H1 (cell line): ENCODE results near the gene RUVBL1. TPM values are rescaled to one million over a fixed set of nuclear protein-coding genes. Genes with fewer than 3 reads are reported as not detected.

Source experiments
- polyA plus RNA-seq, 7 experiments: library from polyadenylated mRNA; depleted of rRNA in 3 of 7; stranded (reverse) in 5 of 7; unstranded in 2 of 7; fragments of >200 nt in 5 of 7; fragments of 200-250 nt in 2 of 7; gene quantifications; 1 replicate in 5 of 7; 2 replicates in 1 of 7; 4 replicates in 1 of 7; pipeline versions ENCODE4 v1.2.1 to v1.2.3, GENCODE V29; 2011 to 2013; ENCODE audit warnings: missing spikeins in 2 of 7, mixed read lengths in 2 of 7
- total RNA-seq: library from RNA; stranded (reverse); fragmentation: NEBNext Ultra II Directional; extraction: Animal tissue kit (Norgen Biotek cat#: 25700); gene quantifications from 2 replicates; pipeline ENCODE4 v1.2.1, GENCODE V29; 2021
- TF ChIP-seq, protein P1 (sequence below): IDR thresholded peaks from 2 replicates; pipeline ENCODE4 v1.6.1; 2011; ENCODE audit warnings: low read length, improper control_type of control experiment

The RUVBL1 gene
- total and polyA plus RNA-seq, 2 of the 8 experiments (the other 6 are each of a cell fraction or from before 2014, with no cell fraction given), result 112 to 135 TPM

- TF ChIP-seq, protein P1, sequence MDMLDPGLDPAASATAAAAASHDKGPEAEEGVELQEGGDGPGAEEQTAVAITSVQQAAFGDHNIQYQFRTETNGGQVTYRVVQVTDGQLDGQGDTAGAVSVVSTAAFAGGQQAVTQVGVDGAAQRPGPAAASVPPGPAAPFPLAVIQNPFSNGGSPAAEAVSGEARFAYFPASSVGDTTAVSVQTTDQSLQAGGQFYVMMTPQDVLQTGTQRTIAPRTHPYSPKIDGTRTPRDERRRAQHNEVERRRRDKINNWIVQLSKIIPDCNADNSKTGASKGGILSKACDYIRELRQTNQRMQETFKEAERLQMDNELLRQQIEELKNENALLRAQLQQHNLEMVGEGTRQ, result no peak
Observed at GRCh38 chr3:128145279-128145678, 21.7 kb upstream of the RUVBL1 start (continued).
